ENCODE results near the gene INHBE. TPM values are rescaled to one million over a fixed set of nuclear protein-coding genes. Genes with fewer than 3 reads are reported as not detected.

Gene INHBE
- polyA plus RNA-seq, 1 donor from 2014 or later = 2.3 TPM

- Histone ChIP-seq H3K36me3 (ENCODE audit: insufficient read depth, low read length) (no peaks in the 10 kb centered on the region), H3F3A (ENCODE audit: insufficient read depth, low read length, poor library complexity, severe bottlenecking) (no peaks in the 10 kb centered on the region), H3K27ac (ENCODE audit: low read length) (no peak overlapping the region), H3K4me3 (ENCODE audit: low read length) (no peak overlapping the region), H3K4me2 (ENCODE audit: low read length) (no peak overlapping the region), H2AFZ (ENCODE audit: low read depth, low read length) (no peak overlapping the region), H3K79me2 (replicated peaks; ENCODE audit: insufficient read depth, low read length) (no peaks in the 10 kb centered on the region), H4K20me1 (ENCODE audit: insufficient read depth) (no peaks in the 10 kb centered on the region), H3K9me3 (ENCODE audit: low read length) (no peaks in the 10 kb centered on the region), H3K9ac (ENCODE audit: low read length) (no peak overlapping the region), H3K27me3 (ENCODE audit: insufficient read depth, low read depth, low read length) (peaks cover 87% of the 10 kb centered on the region), H3K9me2 (ENCODE audit: insufficient read depth, low read length) (no peaks in the 10 kb centered on the region)
- TF ChIP-seq SMC3 (conservative IDR thresholded peaks at IDR 0.05; ENCODE audit: poor library complexity) (no peak), RAD21 (conservative IDR thresholded peaks at IDR 0.05) (no peak), EZH2 (IDR thresholded peaks at IDR 0.05; ENCODE audit: borderline replicate concordance, insufficient read depth, low read length, poor library complexity, severe bottlenecking) (no peak), REST (IDR thresholded peaks at IDR 0.05; ENCODE audit: borderline replicate concordance) (no peak), TAF1 (IDR thresholded peaks at IDR 0.05; ENCODE audit: low read depth) (no peak), MXI1 (conservative IDR thresholded peaks at IDR 0.05; ENCODE audit: poor library complexity, severe bottlenecking) (no peak), EP300 (conservative IDR thresholded peaks at IDR 0.05; ENCODE audit: poor library complexity, severe bottlenecking) (no peak), POLR2AphosphoS5 (IDR thresholded peaks at IDR 0.05) (no peak), CTCF (IDR thresholded peaks at IDR 0.05; ENCODE audit: poor library complexity, severe bottlenecking) (no peak)
Observed at GRCh38 chr12:57476993-57477709, 22.0 kb downstream of the INHBE start.

- no peaks in the 10 kb centered on the region for H3K79me2 ChIP-seq (replicated peaks; ENCODE audit: insufficient read depth, low read length)
- H3K4me3 ChIP-seq (ENCODE audit: low read length) = no peak overlapping the region
- H3K36me3 ChIP-seq (ENCODE audit: insufficient read depth, low read length) = no peaks in the 10 kb centered on the region
- no peaks in the 10 kb centered on the region for H4K20me1 ChIP-seq (ENCODE audit: insufficient read depth)
- H3F3A ChIP-seq (ENCODE audit: insufficient read depth, low read length, poor library complexity, severe bottlenecking) = no peaks in the 10 kb centered on the region
- no peak overlapping the region for H3K4me2 ChIP-seq (ENCODE audit: low read length)
- no peak overlapping the region for H3K27ac ChIP-seq (ENCODE audit: low read length)
- peaks cover 79% of the 10 kb centered on the region for H3K27me3 ChIP-seq (ENCODE audit: insufficient read depth, low read depth, low read length)
- H3K9ac ChIP-seq (ENCODE audit: low read length) = no peak overlapping the region
- H3K9me2 ChIP-seq (ENCODE audit: insufficient read depth, low read length) = no peaks in the 10 kb centered on the region
- no peak for TF ChIP-seq EZH2 (IDR thresholded peaks at IDR 0.05; ENCODE audit: borderline replicate concordance, insufficient read depth, low read length, poor library complexity, severe bottlenecking)
- TF ChIP-seq RAD21 (conservative IDR thresholded peaks at IDR 0.05) = no peak
- TF ChIP-seq POLR2AphosphoS5 (IDR thresholded peaks at IDR 0.05) = no peak
- TF ChIP-seq SMC3 (conservative IDR thresholded peaks at IDR 0.05; ENCODE audit: poor library complexity) = no peak
- TF ChIP-seq MXI1 (conservative IDR thresholded peaks at IDR 0.05; ENCODE audit: poor library complexity, severe bottlenecking) = no peak
- no peak for TF ChIP-seq CTCF (IDR thresholded peaks at IDR 0.05; ENCODE audit: poor library complexity, severe bottlenecking)
- TF ChIP-seq REST (IDR thresholded peaks at IDR 0.05; ENCODE audit: borderline replicate concordance) = no peak
- TF ChIP-seq EP300 (conservative IDR thresholded peaks at IDR 0.05; ENCODE audit: poor library complexity, severe bottlenecking) = no peak
- no peak for TF ChIP-seq TAF1 (IDR thresholded peaks at IDR 0.05; ENCODE audit: low read depth)
- H3K9me3 ChIP-seq (ENCODE audit: low read length) = no peaks in the 10 kb centered on the region
- H2AFZ ChIP-seq (ENCODE audit: low read depth, low read length) = no peak overlapping the region
Observed at GRCh38 chr12:57477710-57478681, 22.9 kb downstream of the INHBE start.

Data from neural cell (in vitro differentiated cells).